HepG2 (cell line): ENCODE results near the gene MRFAP1L1. TPM values are rescaled to one million over a fixed set of nuclear protein-coding genes. Genes with fewer than 3 reads are reported as not detected.

ENCODE experiments used
- ATM ChIP-seq: fragments of 450-650 bp; IDR thresholded peaks from 2 replicates; pipeline ENCODE4 v1.7.1; 2017; ENCODE audit warnings: mild to moderate bottlenecking, borderline replicate concordance
- CBFB ChIP-seq: sonication (generic); formaldehyde crosslinking; IDR thresholded peaks from 2 replicates; pipeline ENCODE4 v1.4.0; 2020; ENCODE audit warnings: missing genetic modification reagents
- E2F2 ChIP-seq: sonication (generic); formaldehyde crosslinking; IDR thresholded peaks from 2 replicates; pipeline ENCODE4 v1.4.0; 2020; ENCODE audit warnings: missing genetic modification reagents, borderline replicate concordance
- GMEB1 ChIP-seq: sonication (generic); formaldehyde crosslinking; IDR thresholded peaks from 2 replicates; pipeline ENCODE4 v1.5.1; 2020; ENCODE audit warnings: missing genetic modification reagents, mild to moderate bottlenecking, borderline replicate concordance
- HNF4A ChIP-seq: sonication (generic); formaldehyde crosslinking; IDR thresholded peaks from 2 replicates; pipeline ENCODE4 v1.4.0; 2020; ENCODE audit warnings: missing genetic modification reagents
- HNRNPL ChIP-seq: fragments of 200-400 bp; formaldehyde crosslinking; IDR thresholded peaks from 2 replicates; pipeline ENCODE4 v1.6.1; 2017; ENCODE audit warnings: mild to moderate bottlenecking, low read depth, low read length
- KDM3A ChIP-seq: IDR thresholded peaks from 2 replicates; pipeline ENCODE4 v1.6.1; 2018; ENCODE audit warnings: low read depth, missing compliant biosample characterization
- MBNL3 ChIP-seq: fragments of 250-450 bp; sonication (Bioruptor Pico); conservative IDR thresholded peaks from 2 replicates; pipeline ENCODE4 v1.8.0; 2022; ENCODE audit warnings: mild to moderate bottlenecking, inconsistent platforms
- MTF1 ChIP-seq: sonication (generic); formaldehyde crosslinking; IDR thresholded peaks from 2 replicates; pipeline ENCODE4 v1.5.0; 2020; ENCODE audit warnings: missing genetic modification reagents
- NCOA5 ChIP-seq: sonication (generic); formaldehyde crosslinking; IDR thresholded peaks from 2 replicates; pipeline ENCODE4 v1.4.0; 2020; ENCODE audit warnings: missing genetic modification reagents
- NR2F6 ChIP-seq, 2 experiments: IDR thresholded peaks; 2 replicates each; pipeline ENCODE4 v1.6.1; 2016; ENCODE audit warnings: antibody characterized with exemption in 1 of 2, mild to moderate bottlenecking in 1 of 2
- PLRG1 ChIP-seq: fragments of 450-650 bp; conservative IDR thresholded peaks from 2 replicates; pipeline ENCODE4 v1.6.1; 2016
- TSC22D2 ChIP-seq: sonication (generic); formaldehyde crosslinking; IDR thresholded peaks from 2 replicates; pipeline ENCODE4 v1.5.1; 2020; ENCODE audit warnings: missing genetic modification reagents, mild to moderate bottlenecking, borderline replicate concordance
- ZBTB44 ChIP-seq: sonication (generic); formaldehyde crosslinking; IDR thresholded peaks from 2 replicates; pipeline ENCODE4 v1.4.0; 2020; ENCODE audit warnings: missing genetic modification reagents
- ZBTB7A ChIP-seq: sonication (generic); formaldehyde crosslinking; IDR thresholded peaks from 2 replicates; pipeline ENCODE4 v1.8.0; 2022; ENCODE audit warnings: mild to moderate bottlenecking, missing genetic modification reagents
- ZNF263 ChIP-seq: sonication (generic); formaldehyde crosslinking; IDR thresholded peaks from 2 replicates; pipeline ENCODE4 v1.4.0; 2020; ENCODE audit warnings: missing genetic modification reagents
- ZNF383 ChIP-seq: sonication (generic); formaldehyde crosslinking; IDR thresholded peaks from 2 replicates; pipeline ENCODE4 v1.4.0; 2020; ENCODE audit warnings: missing genetic modification reagents, mild to moderate bottlenecking, borderline replicate concordance
- ZNF460 ChIP-seq: sonication (generic); formaldehyde crosslinking; IDR thresholded peaks from 2 replicates; pipeline ENCODE4 v1.5.1; 2020; ENCODE audit warnings: missing genetic modification reagents, mild to moderate bottlenecking, borderline replicate concordance
- ZNF687 ChIP-seq: sonication (generic); formaldehyde crosslinking; IDR thresholded peaks from 2 replicates; pipeline ENCODE4 v1.5.1; 2020; ENCODE audit warnings: mild to moderate bottlenecking, missing genetic modification reagents, moderate library complexity
- ZNF777 ChIP-seq: sonication (generic); formaldehyde crosslinking; IDR thresholded peaks from 2 replicates; pipeline ENCODE4 v1.4.0; 2020; ENCODE audit warnings: missing genetic modification reagents
- ZSCAN20 ChIP-seq: sonication (generic); formaldehyde crosslinking; IDR thresholded peaks from 2 replicates; pipeline ENCODE4 v1.4.0; 2020; ENCODE audit warnings: missing genetic modification reagents, mild to moderate bottlenecking, borderline replicate concordance
- ZSCAN22 ChIP-seq: sonication (generic); formaldehyde crosslinking; IDR thresholded peaks from 2 replicates; pipeline ENCODE4 v1.4.0; 2020; ENCODE audit warnings: mild to moderate bottlenecking, missing genetic modification reagents
- polyA plus RNA-seq, 8 experiments: library from polyadenylated mRNA; depleted of rRNA in 3 of 8; stranded (reverse) in 7 of 8; unstranded in 1 of 8; fragments of >200 nt; fragmentation: Illumina TruSeq in 4 of 8; extraction: Trizol in 4 of 8; gene quantifications; 2 replicates each; pipeline versions ENCODE4 v1.2.1 to v1.2.3, GENCODE V29; 2011 to 2016; ENCODE audit warnings: low read depth in 4 of 8, missing spikeins in 1 of 8, mixed read lengths in 1 of 8; ENCODE audit not compliant: insufficient read depth in 1 of 8
- total RNA-seq, 5 experiments: library from RNA; depleted of rRNA; stranded (reverse); fragments of >200 nt; fragmentation: Illumina TruSeq; extraction: Trizol; gene quantifications; 2 replicates each; pipeline ENCODE4 v1.2.3, GENCODE V29; 2016; ENCODE audit warnings: low read depth in 1 of 5

Gene MRFAP1L1
- total and polyA plus RNA-seq, 2 of the 13 experiments (the other 11 are each of a cell fraction or from before 2014, with no cell fraction given): 44.8 to 76.6 TPM

- TF ChIP-seq ZNF687 (CRISPR knock-in tag): peak; percentile 29; the same call in 1 of the 2 replicates
- TF ChIP-seq ATM: no peak
- TF ChIP-seq KDM3A: no peak; the same call in 1 of the 2 replicates
- TF ChIP-seq ZNF263: peak; percentile 71
- no peak for TF ChIP-seq ZBTB44 (CRISPR knock-in tag)
- no peak for TF ChIP-seq ZSCAN20
- TF ChIP-seq GMEB1: no peak
- TF ChIP-seq TSC22D2 (CRISPR knock-in tag): no peak
- TF ChIP-seq ZNF777 (CRISPR knock-in tag): no peak
- no peak for TF ChIP-seq MTF1 (CRISPR knock-in tag)
- TF ChIP-seq HNF4A (CRISPR knock-in tag): no peak
- no peak for TF ChIP-seq PLRG1
- no peak for TF ChIP-seq MBNL3 (CRISPR knock-in tag)
- no peak for TF ChIP-seq ZNF383 (CRISPR knock-in tag)
- no peak for TF ChIP-seq CBFB
- no peak for TF ChIP-seq NR2F6 (IDR thresholded peaks at IDR 0.05)
- no peak for TF ChIP-seq NR2F6 (CRISPR knock-in tag; IDR thresholded peaks at IDR 0.05)
- peak; percentile 16; the same call in 1 of the 2 replicates for TF ChIP-seq ZNF460
- no peak for TF ChIP-seq NCOA5 (CRISPR knock-in tag)
- TF ChIP-seq ZSCAN22 (CRISPR knock-in tag): peak; percentile 40; the same call in 1 of the 2 replicates
- TF ChIP-seq HNRNPL: peak; percentile 73; the same call in 1 of the 2 replicates
- TF ChIP-seq E2F2 (CRISPR knock-in tag): peak; percentile 29; the same call in 1 of the 2 replicates
- TF ChIP-seq ZBTB7A (CRISPR knock-in tag): 0 out of 2 replicates have a peak, but pooled peaks have one; percentile 11
Measured at GRCh38 chr4:6694177-6694901, 15.3 kb downstream of the MRFAP1L1 start (continued).
